Esophagus (tissue), 2 donors: Measurements from ENCODE around the gene TRMO. TPM values are rescaled to one million over a fixed set of nuclear protein-coding genes. Genes with fewer than 3 reads are reported as not detected.

Source experiments
- H3K27ac ChIP-seq, 2 donors: one replicate each; pipeline ENCODE4 v1.5.1; 2013; ENCODE audit warnings: low read depth in 2 of 2, mild to moderate bottlenecking in 2 of 2, inconsistent platforms in 1 of 2, low read length in 1 of 2, moderate library complexity in 1 of 2
- H3K27me3 ChIP-seq, 2 donors: one replicate each; pipeline ENCODE4 v1.6.1; 2013; ENCODE audit warnings: low read length in 2 of 2, control low read depth in 1 of 2, mild to moderate bottlenecking in 1 of 2; ENCODE audit not compliant: insufficient read depth in 2 of 2, control insufficient read depth in 1 of 2
- H3K36me3 ChIP-seq, 2 donors: one replicate each; pipeline ENCODE4 v1.6.1; 2013; ENCODE audit warnings: low read length in 1 of 2; ENCODE audit not compliant: control insufficient read depth in 2 of 2, insufficient read depth in 2 of 2
- H3K4me1 ChIP-seq, 2 donors: one replicate each; pipeline ENCODE4 v1.6.1; 2013; ENCODE audit warnings: low read length in 1 of 2; ENCODE audit not compliant: control insufficient read depth in 2 of 2, insufficient read depth in 2 of 2
- H3K4me3 ChIP-seq, 2 donors: one replicate each; pipeline ENCODE4 v1.5.1; 2013; ENCODE audit warnings: low read length in 2 of 2, mild to moderate bottlenecking in 2 of 2, low read depth in 1 of 2, moderate library complexity in 1 of 2
- H3K9me3 ChIP-seq, 2 donors: one replicate each; pipeline ENCODE4 v1.6.1; 2013; ENCODE audit warnings: mild to moderate bottlenecking in 2 of 2, low read depth in 1 of 2, low read length in 1 of 2, moderate library complexity in 1 of 2; ENCODE audit not compliant: control insufficient read depth in 2 of 2, insufficient read depth in 1 of 2
- WGBS, 2 donors: extraction: QIAGEN DNeasy Blood & Tissue Kit; methylation state at CpG; one replicate each; pipeline ENCODE4 v1.1.7; 2013; 5-methylcytosine and 5-hydroxymethylcytosine counted together
- polyA plus RNA-seq, 2 donors: library from polyadenylated mRNA; stranded (reverse); fragments of 200-250 nt; gene quantifications; one replicate each; pipeline ENCODE4 v1.2.3, GENCODE V29; 2013
- donor health status: healthy with polysubstance abuse.
- donor health status: Bipolar disorder and iron deficiency.

TRMO gene
- polyA plus RNA-seq, 2 donors, result 4.3 to 8.9 TPM

- no peaks in the 10 kb centered on the region for H3K27me3 ChIP-seq
- WGBS, 2 donors, result 67 to 75% methylated on average over 6 of the region's 6 CpGs
These were observed 26.5 kb downstream of the TRMO start for GRCh38 chr9:97895695-97896332.

DNA sequence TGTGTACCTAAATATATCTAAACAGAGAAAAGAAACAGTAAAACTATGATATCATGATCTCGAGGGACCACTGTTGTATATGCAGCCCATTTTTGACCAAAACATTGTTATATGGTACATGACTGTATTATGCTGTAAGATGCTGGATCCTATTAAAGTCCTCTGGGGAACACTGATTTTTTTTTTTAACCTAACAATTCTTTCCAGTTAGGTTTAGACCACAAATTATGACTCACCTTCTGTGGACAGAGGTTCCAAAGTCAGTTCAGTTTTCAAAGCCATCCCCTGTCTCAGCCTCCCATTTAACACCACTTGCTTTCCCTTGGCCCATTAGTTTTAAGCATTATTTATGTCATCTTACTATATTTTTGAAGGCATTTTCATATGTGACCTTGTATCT lies 27.1 kb downstream of the TRMO start:
- Histone ChIP-seq H3K36me3 (no peaks in the 10 kb centered on the region), H3K9me3 (no peaks in the 10 kb centered on the region), H3K27me3 (no peaks in the 10 kb centered on the region), H3K4me3 (no peak overlapping the region), H3K4me1 (no peaks in the 10 kb centered on the region), H3K27ac (no peak overlapping the region)
- 86 to 91% methylated on average over 1 of the region's 1 CpG for WGBS, 2 donors

More at GRCh38 chr9:97895695-97896332, 26.5 kb downstream of the TRMO start:
- no peaks in the 10 kb centered on the region for H3K4me1 ChIP-seq
- H3K4me3 ChIP-seq, result no peak overlapping the region
- H3K27ac ChIP-seq, result no peak overlapping the region
- no peaks in the 10 kb centered on the region for H3K36me3 ChIP-seq
- H3K9me3 ChIP-seq, result no peaks in the 10 kb centered on the region

GRCh38 chr9:97892421-97892820 lies 29.9 kb downstream of the TRMO start:
- Histone ChIP-seq H3K4me3 (no peak overlapping the region), H3K27me3 (no peaks in the 10 kb centered on the region), H3K4me1 (no peaks in the 10 kb centered on the region), H3K36me3 (no peaks in the 10 kb centered on the region), H3K9me3 (no peaks in the 10 kb centered on the region), H3K27ac (no peak overlapping the region)
- 85 to 89% methylated on average over 2 of the region's 2 CpGs for WGBS, 2 donors

DNA sequence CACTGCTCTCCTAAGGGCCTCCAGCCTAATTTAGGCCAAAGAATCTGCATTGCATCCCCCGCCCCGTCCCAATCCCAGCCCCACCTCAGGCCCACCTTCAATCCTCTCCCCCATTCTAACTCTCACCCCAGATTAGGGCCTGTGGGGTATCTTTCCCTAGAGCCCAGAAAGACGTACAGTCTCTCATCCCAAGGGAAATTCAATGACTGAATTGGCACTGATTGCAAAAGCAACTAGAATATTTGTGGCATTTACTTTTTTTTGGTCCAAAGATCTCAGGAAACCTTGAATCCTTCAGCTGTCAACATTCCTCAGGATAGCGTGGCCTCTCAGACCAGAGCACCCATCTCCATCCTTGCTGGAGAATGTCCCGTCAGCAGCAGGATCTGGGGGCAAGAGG lies 30.6 kb downstream of the TRMO start:
- 87 to 88% methylated on average over 5 of the region's 5 CpGs for WGBS, 2 donors
- Histone ChIP-seq H3K27ac (no peak overlapping the region), H3K4me3 (no peak overlapping the region), H3K27me3 (no peaks in the 10 kb centered on the region), H3K36me3 (no peaks in the 10 kb centered on the region), H3K4me1 (no peaks in the 10 kb centered on the region), H3K9me3 (no peaks in the 10 kb centered on the region)

DNA sequence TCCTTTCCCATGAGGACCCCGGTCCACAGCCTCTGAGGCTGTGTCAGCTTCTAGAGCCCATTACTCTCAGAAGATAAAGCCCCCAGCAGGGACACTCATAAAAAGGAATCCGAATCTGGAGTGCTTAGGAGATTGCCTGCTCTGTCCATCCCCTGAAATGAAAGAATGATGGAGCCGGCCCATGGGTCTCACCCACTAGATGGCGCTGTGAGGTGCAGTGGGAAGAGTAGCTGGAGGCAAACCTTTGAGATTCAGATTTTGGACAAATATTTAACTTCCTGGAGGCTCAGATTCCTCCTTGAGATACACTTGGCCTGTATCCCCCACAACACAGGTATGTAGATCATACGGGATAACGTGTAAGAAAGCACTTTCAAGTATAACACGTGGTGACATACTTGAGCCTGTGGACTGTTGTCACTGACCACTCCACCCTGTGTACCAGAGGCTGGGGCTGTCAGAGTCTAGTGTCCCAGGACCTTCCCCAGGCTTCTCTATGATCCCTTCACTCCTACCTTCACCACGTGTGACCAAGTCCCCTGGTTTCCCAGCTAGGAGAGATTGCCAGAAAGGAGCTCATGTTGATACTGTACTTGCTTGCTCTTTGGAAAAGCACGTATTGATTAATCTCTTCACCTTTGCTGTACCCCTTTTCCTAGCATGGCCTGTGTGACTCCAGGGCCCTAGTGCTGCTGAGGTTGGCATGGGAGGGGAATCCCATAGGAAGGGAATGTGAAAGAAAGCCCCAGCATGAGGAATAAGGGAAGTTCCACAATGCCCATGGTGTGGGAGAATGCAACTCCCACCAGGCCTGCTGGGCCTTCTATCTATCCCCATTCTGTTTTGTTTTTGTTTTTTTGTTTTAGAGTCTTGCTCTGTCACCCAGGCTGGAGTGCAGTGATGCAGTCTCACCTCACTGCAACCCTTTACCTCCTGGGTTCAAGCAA lies 32.1 kb downstream of the TRMO start:
- WGBS, 2 donors, result 60 to 65% methylated on average over 9 of the region's 9 CpGs
- H3K4me3 ChIP-seq, result no peak overlapping the region
- H3K9me3 ChIP-seq, result no peaks in the 10 kb centered on the region
- H3K36me3 ChIP-seq, result no peaks in the 10 kb centered on the region
- H3K27me3 ChIP-seq, result no peaks in the 10 kb centered on the region
- no peak overlapping the region for H3K27ac ChIP-seq
- H3K4me1 ChIP-seq, result no peaks in the 10 kb centered on the region

DNA sequence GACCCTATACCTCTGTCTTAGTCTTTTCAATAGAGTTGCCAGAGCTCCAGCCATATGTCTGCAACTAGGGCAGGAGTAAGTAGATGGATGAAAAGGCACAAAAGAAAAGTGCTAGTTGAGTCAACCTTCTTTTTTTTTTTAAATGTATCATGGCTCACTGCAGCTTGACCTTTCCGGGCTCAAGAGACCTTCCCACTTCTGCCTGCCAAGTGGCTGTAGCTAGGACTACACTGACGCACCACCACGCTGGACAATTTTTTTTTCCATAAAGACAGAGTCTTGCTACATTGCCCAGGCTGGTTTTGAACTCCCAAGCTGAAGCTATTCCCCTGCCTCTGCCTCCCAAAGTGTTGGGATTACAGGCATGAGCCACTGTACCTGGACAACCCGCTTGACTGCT lies 42.0 kb downstream of the TRMO start:
- Histone ChIP-seq H3K4me3 (no peak overlapping the region), H3K36me3 (no peaks in the 10 kb centered on the region), H3K27ac (no peak overlapping the region), H3K4me1 (no peaks in the 10 kb centered on the region), H3K27me3 (no peaks in the 10 kb centered on the region), H3K9me3 (no peaks in the 10 kb centered on the region)
- 76 to 88% methylated on average over 4 of the region's 4 CpGs for WGBS, 2 donors

DNA sequence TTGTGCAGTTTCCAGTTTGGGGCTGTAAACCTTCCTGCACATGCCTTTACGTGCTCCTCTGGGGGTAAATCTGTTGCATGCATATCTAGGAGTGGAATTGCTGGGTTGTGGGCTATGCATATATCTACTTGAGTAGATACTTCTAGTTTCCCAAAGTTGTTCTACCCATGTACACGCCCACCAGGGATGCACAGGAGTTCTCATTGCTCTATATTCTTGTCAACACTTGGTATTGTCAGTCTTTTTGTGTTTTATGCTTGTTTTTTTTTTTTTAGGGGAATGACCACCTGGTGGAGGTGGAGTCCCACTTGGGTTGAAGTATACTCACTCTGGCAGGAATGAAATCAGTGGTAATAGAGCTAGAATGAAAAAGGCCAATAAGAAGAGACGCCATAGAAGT lies 46.2 kb downstream of the TRMO start:
- Histone ChIP-seq H3K27me3 (no peaks in the 10 kb centered on the region), H3K4me1 (peaks cover 0 to 8% of the 10 kb centered on the region in 2 donors), H3K27ac (no peak overlapping the region), H3K4me3 (no peak overlapping the region), H3K36me3 (no peaks in the 10 kb centered on the region), H3K9me3 (no peaks in the 10 kb centered on the region)
- WGBS, 2 donors, result 88 to 93% methylated on average over 3 of the region's 3 CpGs

DNA sequence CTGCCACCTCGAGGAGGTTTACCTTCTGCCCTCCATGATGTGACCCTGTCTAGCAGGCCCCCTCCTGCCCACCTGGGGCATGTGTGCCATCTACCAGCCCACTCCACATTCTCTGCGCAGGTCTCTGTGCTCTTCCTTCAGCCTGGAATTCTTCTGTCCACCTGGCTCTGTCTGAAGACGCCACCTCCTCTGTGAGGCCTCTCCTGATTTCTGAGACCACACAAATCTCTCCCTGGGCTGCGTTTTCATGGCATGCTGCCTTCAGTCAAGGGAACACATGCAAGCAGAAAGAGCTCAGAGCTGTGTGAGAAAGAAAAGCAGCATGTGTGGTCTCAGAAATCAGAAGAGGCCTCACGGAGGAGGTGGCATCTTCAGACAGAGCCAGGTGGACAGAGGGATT lies 47.2 kb downstream of the TRMO start:
- peak overlapping the region in 1 of 2 donors; percentile 66 for H3K27ac ChIP-seq
- WGBS, 2 donors, result 78 to 81% methylated on average over 5 of the region's 5 CpGs
- H3K4me1 ChIP-seq, result peaks cover 0 to 8% of the 10 kb centered on the region in 2 donors
- H3K9me3 ChIP-seq, result no peaks in the 10 kb centered on the region
- H3K36me3 ChIP-seq, result no peaks in the 10 kb centered on the region
- H3K4me3 ChIP-seq, result no peak overlapping the region
- no peaks in the 10 kb centered on the region for H3K27me3 ChIP-seq

GRCh38 chr9:97874624-97875023 lies 47.7 kb downstream of the TRMO start:
- H3K27ac ChIP-seq, result peak overlapping the region; percentile 66 to 71
- H3K36me3 ChIP-seq, result no peaks in the 10 kb centered on the region
- H3K4me3 ChIP-seq, result no peak overlapping the region
- H3K27me3 ChIP-seq, result no peaks in the 10 kb centered on the region
- 44 to 56% methylated on average over 6 of the region's 6 CpGs for WGBS, 2 donors
- H3K4me1 ChIP-seq, result peaks cover 0 to 8% of the 10 kb centered on the region in 2 donors
- H3K9me3 ChIP-seq, result no peaks in the 10 kb centered on the region
